DND-41 (cell line): Measurements from ENCODE around the gene METTL23.

Experiments
- ATAC-seq: fragments of 200-7000 bp; cut with Tn5 transposase; 3 replicates; pipeline ENCODE4 v1.9.1; 2021; ENCODE audit warnings: low read depth; ENCODE audit not compliant: insufficient read depth
- DNase-seq: peaks from one replicate; pipeline ENCODE4 v3.0.0-alpha.2; 2020
- H2AFZ ChIP-seq: 2 replicates; pipeline ENCODE4 v1.6.0; 2012; ENCODE audit warnings: low read depth, low read length
- H3K27ac ChIP-seq: 2 replicates; pipeline ENCODE4 v1.5.1; 2012; ENCODE audit warnings: low read length, inconsistent platforms
- H3K27me3 ChIP-seq: fragments of 200-600 bp; sonication (generic); 2 replicates; pipeline ENCODE4 v1.6.0; 2012; ENCODE audit warnings: low read length, mild to moderate bottlenecking, inconsistent platforms; ENCODE audit not compliant: insufficient read depth, poor library complexity
- H3K36me3 ChIP-seq: 2 replicates; pipeline ENCODE4 v1.5.1; 2012; ENCODE audit warnings: low read length, inconsistent platforms; ENCODE audit not compliant: insufficient read depth
- H3K4me1 ChIP-seq: 2 replicates; pipeline ENCODE4 v1.5.1; 2012; ENCODE audit warnings: mild to moderate bottlenecking, low read length; ENCODE audit not compliant: insufficient read depth
- H3K4me2 ChIP-seq: 2 replicates; pipeline ENCODE4 v1.6.0; 2012; ENCODE audit warnings: mild to moderate bottlenecking, moderate library complexity, low read length, inconsistent platforms; ENCODE audit not compliant: insufficient read depth
- H3K4me3 ChIP-seq, 2 experiments: fragments of 200-600 bp in 1 of 2; shearing (Covaris generic) in 1 of 2; 2 replicates each; pipeline ENCODE4 v1.5.1; 2012 to 2016; ENCODE audit warnings: inconsistent platforms in 2 of 2, low read length in 2 of 2, mild to moderate bottlenecking in 2 of 2, low read depth in 1 of 2, moderate library complexity in 1 of 2
- H3K79me2 ChIP-seq: 2 replicates; pipeline ENCODE4 v1.6.0; 2012; ENCODE audit warnings: low read length, inconsistent platforms; ENCODE audit not compliant: insufficient read depth
- H3K9ac ChIP-seq: 2 replicates; pipeline ENCODE4 v1.6.0; 2012; ENCODE audit warnings: low read depth, mild to moderate bottlenecking, inconsistent platforms, low read length, moderate library complexity
- H3K9me3 ChIP-seq: 2 replicates; pipeline ENCODE4 v1.5.1; 2012; ENCODE audit warnings: low read length, moderate library complexity, mild to moderate bottlenecking, inconsistent platforms; ENCODE audit not compliant: insufficient read depth, severe bottlenecking
- H4K20me1 ChIP-seq: 2 replicates; pipeline ENCODE4 v1.6.0; 2012; ENCODE audit warnings: low read length; ENCODE audit not compliant: insufficient read depth
- EZH2 ChIP-seq: IDR thresholded peaks from 3 replicates; pipeline ENCODE4 v1.6.1; 2012; ENCODE audit warnings: borderline replicate concordance, low read depth, mild to moderate bottlenecking, moderate library complexity, low read length, inconsistent platforms; ENCODE audit not compliant: severe bottlenecking
- TF ChIP-seq, protein P1 (sequence below): IDR thresholded peaks from 2 replicates; pipeline ENCODE4 v1.5.1; 2012; ENCODE audit warnings: borderline replicate concordance, low read length, moderate library complexity, mild to moderate bottlenecking; ENCODE audit not compliant: poor library complexity, severe bottlenecking; ENCODE audit errors: extremely low read depth

The METTL23 gene

DNA sequence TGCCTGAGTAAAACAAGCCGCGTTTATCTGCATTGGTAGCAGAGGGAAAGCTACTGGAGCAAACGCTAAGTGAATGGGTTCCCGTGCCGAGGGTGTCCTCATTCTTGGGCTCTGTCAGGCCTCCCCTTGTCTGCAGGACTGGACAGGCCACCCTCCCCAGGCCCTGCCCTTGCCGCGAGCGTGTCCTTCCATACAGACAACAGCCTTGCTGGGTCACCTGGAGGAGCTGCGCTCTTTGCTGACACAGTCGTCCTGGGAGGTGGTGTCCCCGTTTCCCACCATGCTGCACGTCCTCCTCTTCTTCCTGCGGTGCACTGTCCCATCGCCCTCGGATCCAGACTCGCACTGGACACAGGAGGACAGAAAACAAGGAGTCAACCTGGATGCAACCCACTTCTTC lies 8.1 kb upstream of the METTL23 start:
- Histone ChIP-seq H3K27ac (no peak overlapping the region), H3K9me3 (no peaks in the 10 kb centered on the region), H3K27me3 (no peaks in the 10 kb centered on the region), H3K4me3 (no peak overlapping the region), H4K20me1 (peaks cover 20% of the 10 kb centered on the region), H3K4me2 (no peak overlapping the region), H3K9ac (no peak overlapping the region), H2AFZ (no peak overlapping the region), H3K4me1 (peaks cover 18% of the 10 kb centered on the region), H3K36me3 (peaks cover 89% of the 10 kb centered on the region), H3K79me2 (peaks cover 18% of the 10 kb centered on the region)
- DNase-seq: no peak
- TF ChIP-seq EZH2: no peak
- TF ChIP-seq, protein P1, sequence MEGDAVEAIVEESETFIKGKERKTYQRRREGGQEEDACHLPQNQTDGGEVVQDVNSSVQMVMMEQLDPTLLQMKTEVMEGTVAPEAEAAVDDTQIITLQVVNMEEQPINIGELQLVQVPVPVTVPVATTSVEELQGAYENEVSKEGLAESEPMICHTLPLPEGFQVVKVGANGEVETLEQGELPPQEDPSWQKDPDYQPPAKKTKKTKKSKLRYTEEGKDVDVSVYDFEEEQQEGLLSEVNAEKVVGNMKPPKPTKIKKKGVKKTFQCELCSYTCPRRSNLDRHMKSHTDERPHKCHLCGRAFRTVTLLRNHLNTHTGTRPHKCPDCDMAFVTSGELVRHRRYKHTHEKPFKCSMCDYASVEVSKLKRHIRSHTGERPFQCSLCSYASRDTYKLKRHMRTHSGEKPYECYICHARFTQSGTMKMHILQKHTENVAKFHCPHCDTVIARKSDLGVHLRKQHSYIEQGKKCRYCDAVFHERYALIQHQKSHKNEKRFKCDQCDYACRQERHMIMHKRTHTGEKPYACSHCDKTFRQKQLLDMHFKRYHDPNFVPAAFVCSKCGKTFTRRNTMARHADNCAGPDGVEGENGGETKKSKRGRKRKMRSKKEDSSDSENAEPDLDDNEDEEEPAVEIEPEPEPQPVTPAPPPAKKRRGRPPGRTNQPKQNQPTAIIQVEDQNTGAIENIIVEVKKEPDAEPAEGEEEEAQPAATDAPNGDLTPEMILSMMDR: no peak
- ATAC-seq: no peak

DNA sequence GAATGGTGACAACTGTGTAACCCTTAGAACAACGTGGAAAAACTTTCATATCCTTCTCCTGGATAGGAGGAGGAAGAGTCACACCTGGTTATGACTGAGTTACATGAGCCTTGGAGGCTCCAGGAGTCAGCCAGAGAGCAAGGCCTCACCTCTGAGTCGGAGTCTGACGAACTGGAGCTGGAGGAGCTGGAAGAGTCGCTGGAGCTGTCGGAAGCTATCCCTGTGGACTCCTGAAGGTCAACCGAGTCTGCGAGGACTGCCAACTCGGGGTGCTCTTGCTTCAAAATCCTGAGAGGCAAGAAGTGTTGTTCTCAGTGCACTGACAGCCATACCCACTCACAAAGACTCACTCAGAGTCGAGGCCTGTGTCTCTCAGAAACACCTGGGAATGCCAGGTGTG lies 6.4 kb upstream of the METTL23 start:
- H3K9ac ChIP-seq: no peak overlapping the region
- H3K79me2 ChIP-seq: peaks cover 34% of the 10 kb centered on the region
- no peak overlapping the region for H3K4me2 ChIP-seq
- H3K27me3 ChIP-seq: no peaks in the 10 kb centered on the region
- no peak for TF ChIP-seq EZH2
- TF ChIP-seq, protein P1: no peak
- no peaks in the 10 kb centered on the region for H3K9me3 ChIP-seq
- H4K20me1 ChIP-seq: peaks cover 14% of the 10 kb centered on the region
- ATAC-seq (no peak), DNase-seq (no peak)
- no peak overlapping the region for H2AFZ ChIP-seq
- peaks cover 93% of the 10 kb centered on the region for H3K36me3 ChIP-seq
- no peak overlapping the region for H3K27ac ChIP-seq
- no peak overlapping the region for H3K4me3 ChIP-seq
- H3K4me1 ChIP-seq: peaks cover 31% of the 10 kb centered on the region

DNA sequence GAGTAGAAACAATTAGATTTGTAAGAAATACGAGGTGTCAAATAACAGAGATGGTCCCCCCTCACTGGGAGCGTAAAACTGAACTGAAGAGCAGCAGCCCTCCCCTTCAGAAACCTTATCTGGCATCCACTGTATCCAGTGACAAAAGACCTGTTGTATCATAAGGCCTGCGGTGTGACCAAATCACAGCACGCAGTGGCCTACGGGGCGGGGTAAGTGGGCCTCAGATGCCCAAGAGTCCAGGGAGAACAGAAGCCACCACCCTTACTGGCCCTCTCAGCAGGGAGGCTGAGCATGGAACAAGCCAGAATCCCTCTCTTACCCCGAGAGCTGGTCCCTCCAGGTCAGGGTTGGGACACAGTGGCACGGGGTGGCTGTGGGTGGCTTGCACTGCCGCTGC lies 5.7 kb upstream of the METTL23 start:
- ATAC-seq: no peak
- Histone ChIP-seq H3K79me2 (peaks cover 42% of the 10 kb centered on the region), H4K20me1 (peaks cover 10% of the 10 kb centered on the region), H3K4me2 (no peak overlapping the region), H3K4me1 (peaks cover 31% of the 10 kb centered on the region), H3K9me3 (no peaks in the 10 kb centered on the region), H3K4me3 (no peak overlapping the region), H3K27ac (no peak overlapping the region), H3K9ac (no peak overlapping the region), H3K27me3 (no peaks in the 10 kb centered on the region), H2AFZ (no peak overlapping the region), H3K36me3 (peaks cover 89% of the 10 kb centered on the region)
- DNase-seq: no peak
- TF ChIP-seq, protein P1: no peak
- TF ChIP-seq EZH2: no peak

DNA sequence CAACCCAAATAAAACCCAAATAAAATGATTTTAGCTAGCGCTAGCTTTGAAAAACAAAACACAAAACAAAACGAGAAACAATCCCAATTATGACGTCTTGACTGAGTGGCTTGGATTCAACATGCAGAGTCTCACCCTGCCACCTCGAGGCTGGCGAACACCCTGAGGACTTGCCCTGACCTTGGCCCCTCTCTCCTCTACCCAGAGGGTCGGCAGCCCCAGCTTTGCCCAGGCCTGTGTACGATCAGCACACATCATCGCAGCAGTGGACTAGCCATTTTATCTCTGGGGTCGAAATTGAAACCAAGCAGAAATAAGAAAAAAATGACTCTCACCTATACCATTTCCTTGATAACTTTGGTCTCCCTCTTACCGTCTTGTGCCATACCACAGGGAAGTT lies 5.2 kb upstream of the METTL23 start:
- H3K9ac ChIP-seq: no peak overlapping the region
- no peak overlapping the region for H3K4me2 ChIP-seq
- H3K27ac ChIP-seq: no peak overlapping the region
- peaks cover 84% of the 10 kb centered on the region for H3K36me3 ChIP-seq
- H2AFZ ChIP-seq: no peak overlapping the region
- no peak overlapping the region for H3K4me3 ChIP-seq
- H3K9me3 ChIP-seq: no peaks in the 10 kb centered on the region
- TF ChIP-seq, protein P1: no peak
- TF ChIP-seq EZH2: no peak
- peaks cover 5% of the 10 kb centered on the region; the same call in 1 of the 2 replicates for H4K20me1 ChIP-seq
- no peak for DNase-seq
- peaks cover 31% of the 10 kb centered on the region for H3K4me1 ChIP-seq
- H3K79me2 ChIP-seq: peaks cover 46% of the 10 kb centered on the region
- H3K27me3 ChIP-seq: no peaks in the 10 kb centered on the region
- no peak for ATAC-seq
